ENCODE data around the gene SUCLG2.
A peak's percentile ranks its signal among the peaks of the same experiment; 100 is the strongest.

The SUCLG2 gene

DNA sequence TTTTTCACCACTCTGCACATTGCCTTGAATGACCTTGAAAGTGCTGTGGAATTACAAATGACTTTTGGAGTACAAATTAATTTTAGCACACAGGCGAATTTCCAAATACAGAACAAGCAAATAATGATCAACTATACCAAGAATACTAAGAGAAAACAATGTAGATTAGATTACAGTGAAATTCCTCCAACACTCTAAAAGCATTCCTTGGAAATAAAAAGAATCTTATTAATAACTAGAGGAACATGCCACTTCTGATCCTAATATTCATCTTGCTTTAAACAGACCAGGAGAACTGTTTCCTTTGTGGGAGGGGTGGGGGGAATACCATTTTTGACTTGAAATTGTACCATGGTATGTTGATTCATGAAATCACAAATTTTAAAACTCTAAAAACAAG lies 167.5 kb downstream of the SUCLG2 start:
- intact Hi-C loops (cut with DNase I), result no loop called here
- DNase-seq, result no peak

GRCh38 chr3:67484085-67484484 lies 170.3 kb downstream of the SUCLG2 start:
- peak in 12 of 42 donors; percentile 1 to 43 (median 12) for DNase-seq
- intact Hi-C loops (cut with DNase I), result no loop called here

- intact Hi-C loops (cut with DNase I), result no loop called here
Observed at GRCh38 chr3:67481126-67481525, 173.3 kb downstream of the SUCLG2 start.

GRCh38 chr3:67478423-67478822 lies 176.0 kb downstream of the SUCLG2 start:
- no peak for DNase-seq
- intact Hi-C loops (cut with DNase I), result no loop called here

More at GRCh38 chr3:67481126-67481525, 173.3 kb downstream of the SUCLG2 start:
- no peak for DNase-seq

- intact Hi-C loops (cut with DNase I), result no loop called here
- DNase-seq, result no peak
Observed at GRCh38 chr3:67474311-67474710, 180.1 kb downstream of the SUCLG2 start.

DNA sequence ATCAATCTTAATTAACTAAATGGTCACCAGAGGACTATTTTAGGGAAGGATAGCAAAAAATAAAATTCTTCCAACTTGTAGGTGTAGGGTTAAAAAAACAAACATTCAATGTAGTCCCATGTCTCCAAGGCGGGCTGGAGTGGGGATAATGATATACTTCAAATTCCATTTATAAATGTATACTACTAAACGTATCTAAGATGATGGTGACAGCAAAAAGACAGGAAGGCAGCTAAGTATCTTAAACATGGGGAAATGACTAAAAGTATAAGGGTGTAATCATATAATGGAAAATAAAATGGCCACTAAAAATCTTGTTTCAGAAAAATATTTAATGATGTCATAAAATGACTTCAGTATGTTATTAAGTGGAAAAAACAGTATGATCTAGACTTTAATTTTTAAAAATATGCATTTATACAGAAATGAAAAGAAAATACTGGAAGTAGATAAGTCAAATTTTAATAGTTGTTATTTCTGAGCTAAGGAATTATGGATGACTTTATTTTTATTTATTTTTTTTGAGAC lies 181.7 kb downstream of the SUCLG2 start:
- intact Hi-C loops (cut with DNase I), result no loop called here
- no peak for DNase-seq

DNA sequence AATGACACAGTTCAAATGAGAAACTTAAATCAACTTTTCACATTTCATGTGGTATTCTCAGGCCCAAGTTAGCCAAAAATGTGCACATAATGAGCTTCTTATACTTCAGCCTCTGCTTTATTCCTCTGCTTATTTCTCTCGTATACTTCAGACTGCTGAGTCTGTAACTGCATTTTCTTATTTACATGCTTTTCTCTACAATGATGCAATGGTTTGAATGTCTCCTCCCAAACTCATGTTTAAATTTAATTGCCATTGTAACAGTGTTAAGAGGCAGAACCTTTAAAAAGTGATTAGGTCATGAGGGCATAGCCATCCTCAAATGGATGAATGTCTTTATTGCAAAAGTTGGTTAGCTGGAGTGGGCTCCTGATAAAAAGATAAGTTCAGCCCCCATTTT lies 184.2 kb downstream of the SUCLG2 start:
- intact Hi-C loops (cut with DNase I), result no loop called here
- DNase-seq, result no peak

- DNase-seq, result no peak
- intact Hi-C loops (cut with DNase I), result no loop called here
Observed at GRCh38 chr3:67468511-67468910, 185.9 kb downstream of the SUCLG2 start.

DNA sequence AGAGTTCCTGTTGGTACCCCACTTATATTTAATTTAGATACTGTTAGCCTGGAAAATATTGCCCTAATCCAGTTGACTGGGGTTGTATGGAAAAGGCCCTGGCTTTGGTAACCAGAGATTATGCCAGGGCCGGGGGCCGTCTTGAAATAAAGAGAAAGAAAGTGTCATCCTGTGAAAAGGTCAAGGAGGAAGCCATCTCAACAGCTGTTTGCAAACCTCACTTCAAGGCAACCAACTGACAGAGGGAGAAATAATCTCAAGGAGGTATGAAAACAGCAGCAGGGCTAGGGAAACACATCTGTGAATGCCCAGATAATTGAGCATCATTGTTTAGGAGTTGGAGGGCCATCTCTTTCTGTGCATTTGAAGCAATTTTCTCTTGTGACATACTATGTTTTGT lies 190.8 kb downstream of the SUCLG2 start:
- DNase-seq, result no peak
- intact Hi-C loops (cut with DNase I), result no loop called here

GRCh38 chr3:67462187-67462586 lies 192.2 kb downstream of the SUCLG2 start:
- DNase-seq, result no peak
- intact Hi-C loops (cut with DNase I), result no loop called here

DNA sequence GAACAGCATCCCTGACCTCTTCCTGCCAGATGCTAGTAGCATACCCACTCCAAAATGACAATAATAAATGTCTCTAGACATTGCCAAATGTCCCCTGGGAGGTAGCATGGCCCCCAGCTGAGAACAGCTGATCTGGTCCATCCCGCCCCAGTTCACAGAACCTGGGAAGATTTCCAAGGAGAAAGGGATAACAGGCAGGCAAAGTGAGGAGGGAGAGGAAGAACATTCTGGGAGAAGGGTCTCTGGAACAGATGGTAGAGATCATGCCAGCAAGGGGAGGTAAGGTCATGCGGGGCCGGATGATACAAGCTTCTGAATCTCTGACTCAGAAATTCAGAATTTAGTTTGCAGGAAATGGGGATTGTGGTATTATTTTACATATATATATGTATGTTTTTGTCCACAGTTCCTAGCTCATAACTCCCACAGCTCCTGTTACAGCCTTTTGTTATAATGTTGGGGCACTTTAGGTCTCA lies 192.7 kb downstream of the SUCLG2 start:
- intact Hi-C loops (cut with DNase I), result no loop called here
- no peak for DNase-seq

GRCh38 chr3:67460841-67461510 lies 193.4 kb downstream of the SUCLG2 start:
- DNase-seq, result no peak
- intact Hi-C loops (cut with DNase I), result no loop called here

DNA sequence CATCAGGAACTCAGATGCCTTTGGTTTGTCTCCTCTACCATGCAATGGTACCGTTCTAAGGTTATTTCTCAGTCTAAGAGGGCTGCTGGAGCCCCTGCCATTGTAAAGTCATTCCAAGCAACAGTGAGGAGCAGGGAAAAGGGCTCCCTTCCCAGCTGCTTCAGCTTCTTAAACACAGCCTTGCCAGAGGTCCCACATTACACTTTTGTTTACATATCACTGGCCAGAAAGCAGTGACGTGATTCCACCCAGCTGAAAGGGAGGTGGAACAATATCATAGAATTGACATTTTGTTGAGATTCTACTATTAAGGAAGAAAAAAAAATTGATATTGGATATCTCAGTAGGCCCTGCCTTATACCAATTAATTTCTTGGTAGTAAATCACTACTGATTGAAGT lies 194.6 kb downstream of the SUCLG2 start:
- DNase-seq, result no peak
- intact Hi-C loops (cut with DNase I), result no loop called here

GRCh38 chr3:67458896-67459530 lies 195.4 kb downstream of the SUCLG2 start:
- DNase-seq, result no peak
- intact Hi-C loops (cut with DNase I), result no loop called here

DNA sequence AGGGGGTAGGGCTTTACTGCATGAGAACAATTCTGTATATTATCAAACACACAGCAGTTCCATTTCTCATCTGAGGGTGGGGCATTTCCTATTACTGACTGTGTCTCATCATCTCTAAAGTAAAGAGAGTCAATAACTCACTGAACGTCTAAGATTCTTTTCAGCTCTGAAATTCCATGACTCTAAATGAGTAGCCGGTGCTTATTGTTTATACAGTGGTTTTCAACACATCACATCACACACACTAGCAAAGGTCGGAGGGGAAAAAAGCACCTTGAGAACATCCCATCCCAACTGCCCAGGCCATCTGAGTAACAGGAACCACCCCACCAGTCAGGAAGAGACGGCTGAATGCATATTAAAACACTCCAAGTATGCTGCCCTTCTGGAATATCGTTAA lies 196.0 kb downstream of the SUCLG2 start:
- intact Hi-C loops (cut with DNase I), result no loop called here
- no peak for DNase-seq

DNA sequence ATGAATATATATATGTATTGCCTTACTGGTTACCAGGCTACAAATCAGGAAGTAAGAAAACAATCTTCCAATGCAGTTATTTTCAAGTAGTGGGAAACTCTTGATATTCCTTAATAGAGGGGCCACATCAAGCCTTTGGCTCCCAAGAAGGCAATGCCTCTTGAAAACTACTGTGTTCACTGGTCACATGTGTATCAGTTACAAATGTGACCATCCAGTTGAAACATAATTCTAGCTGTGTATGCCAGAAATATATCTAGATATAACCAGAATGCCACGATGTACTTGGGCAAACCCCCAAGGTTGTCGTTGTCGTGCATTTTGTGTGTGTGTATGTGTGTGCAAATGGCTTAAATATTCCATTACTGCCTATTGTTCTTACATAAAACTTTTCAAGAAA lies 200.8 kb downstream of the SUCLG2 start:
- intact Hi-C loops (cut with DNase I), result no loop called here
- no peak for DNase-seq

- intact Hi-C loops (cut with DNase I), result no loop called here
- no peak for DNase-seq
Observed at GRCh38 chr3:67450153-67450552, 204.3 kb downstream of the SUCLG2 start.

- intact Hi-C loops (cut with DNase I), result no loop called here
Observed at GRCh38 chr3:67447393-67447792, 207.0 kb downstream of the SUCLG2 start.

GRCh38 chr3:67437789-67438188 lies 216.6 kb downstream of the SUCLG2 start:
- intact Hi-C loops (cut with DNase I), result no loop called here
- no peak for DNase-seq

More at GRCh38 chr3:67447393-67447792, 207.0 kb downstream of the SUCLG2 start:
- DNase-seq, result no peak

DNA sequence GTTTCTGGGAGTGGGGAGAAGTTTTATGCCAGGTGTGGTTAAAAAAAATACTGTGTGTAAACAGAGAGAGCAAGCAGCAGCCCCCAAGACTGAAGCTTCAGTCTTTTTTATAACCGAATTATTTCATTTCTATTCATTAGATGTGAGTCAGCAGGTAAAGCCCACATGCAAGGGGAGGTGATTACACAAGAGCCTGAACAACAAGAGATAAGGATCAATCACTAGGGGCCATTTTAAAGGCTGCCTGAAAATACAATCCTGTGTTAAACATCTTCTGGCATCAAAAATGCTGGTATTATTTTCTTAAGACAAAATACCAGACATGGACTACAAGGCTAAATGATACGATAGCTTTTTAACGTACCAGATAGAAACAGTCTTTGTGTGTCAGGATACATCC lies 217.3 kb downstream of the SUCLG2 start:
- intact Hi-C loops (cut with DNase I), result no loop called here
- DNase-seq, result no peak

DNA sequence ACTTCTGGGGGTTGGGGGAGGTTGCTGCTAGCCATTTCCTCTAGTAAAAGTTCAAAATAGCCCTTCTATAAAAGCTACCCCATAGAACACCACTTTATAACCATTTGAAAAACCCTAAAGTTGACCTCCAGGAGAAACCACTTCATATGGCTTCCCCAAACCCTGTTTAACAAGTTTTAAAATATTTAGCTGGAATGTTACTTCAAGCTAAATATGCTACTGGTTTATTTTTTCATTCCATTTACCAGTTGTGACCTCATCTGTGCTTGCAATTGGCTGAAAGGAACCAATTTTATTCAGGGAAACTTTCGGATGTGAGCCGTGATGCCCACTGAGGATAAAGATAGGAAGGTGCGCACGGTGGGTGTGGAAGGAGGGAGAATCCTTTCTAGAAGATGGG lies 221.3 kb downstream of the SUCLG2 start:
- intact Hi-C loops (cut with DNase I), result no loop called here

More for the DNA sequence above, 221.3 kb downstream of the SUCLG2 start:
- DNase-seq, result no peak

All from head of caudate nucleus (tissue), 42 donors.